Mucosa of descending colon (tissue), 3 donors: ENCODE results near the gene RPS6KC1. TPM values are rescaled to one million over a fixed set of nuclear protein-coding genes. Genes with fewer than 3 reads are reported as not detected.
"Not testable (repeated sequence)": the region's sequence is repeated elsewhere in the genome, so short reads cannot be mapped to it uniquely, and the experiment has no call there.

Experiments
- ATAC-seq: fragments of 200-7000 bp; cut with Tn5 transposase; one replicate; pipeline ENCODE4 v1.9.1; 2020; ENCODE audit warnings: mild to moderate bottlenecking, moderate library complexity
- DNase-seq, 3 donors: peaks; one replicate each; pipeline ENCODE4 v3.0.0-alpha.2; 2020
- H3K36me3 ChIP-seq: fragments of 200-600 bp; one replicate; pipeline ENCODE4 v1.8.0; 2021; ENCODE audit warnings: low read depth, mild to moderate bottlenecking
- H3K4me1 ChIP-seq: fragments of 200-600 bp; one replicate; pipeline ENCODE4 v1.8.0; 2021; ENCODE audit warnings: low read depth, mild to moderate bottlenecking
- H3K4me3 ChIP-seq: fragments of 200-600 bp; one replicate; pipeline ENCODE4 v1.8.0; 2021; ENCODE audit warnings: mild to moderate bottlenecking
- H3K9me3 ChIP-seq: fragments of 200-600 bp; one replicate; pipeline ENCODE4 v1.8.0; 2021; ENCODE audit warnings: mild to moderate bottlenecking
- intact Hi-C, 2 donors: fragments of 100-400 bp; cut with DNase I in 1 of 2; cut with micrococcal nuclease in 1 of 2; formaldehyde crosslinking; loops; one replicate each; pipeline versions ENCODE4 v1.11.0 to v1.11.1; 2022; cut with DNase I, micrococcal nuclease
- total RNA-seq, 3 donors: library from RNA; stranded (reverse); fragmentation: NEBNext Ultra II Directional in 2 of 3; extraction: Animal tissue kit (Norgen Biotek cat#: 25700) in 2 of 3; gene quantifications; one replicate each; pipeline versions ENCODE4 v1.2.1 to v1.2.4, GENCODE V29; 2021 to 2023
- TF ChIP-seq, protein P1 (sequence below): fragments of 200-600 bp; IDR thresholded peaks from one replicate; pipeline ENCODE4 v1.8.0; 2022; ENCODE audit warnings: antibody characterized with exemption, mild to moderate bottlenecking
- donor health status: DM: no; HTN: no; CAD: no; lungs with moderate emphysema.
- donor health status: DM: no; HTN: no; CAD: no.
- donor health status: DM: no; HTN: yes; CAD: no.

RPS6KC1 gene
- total RNA-seq, 3 donors from 2014 or later = 9.0 to 23.4 (median 9.2) TPM

DNA sequence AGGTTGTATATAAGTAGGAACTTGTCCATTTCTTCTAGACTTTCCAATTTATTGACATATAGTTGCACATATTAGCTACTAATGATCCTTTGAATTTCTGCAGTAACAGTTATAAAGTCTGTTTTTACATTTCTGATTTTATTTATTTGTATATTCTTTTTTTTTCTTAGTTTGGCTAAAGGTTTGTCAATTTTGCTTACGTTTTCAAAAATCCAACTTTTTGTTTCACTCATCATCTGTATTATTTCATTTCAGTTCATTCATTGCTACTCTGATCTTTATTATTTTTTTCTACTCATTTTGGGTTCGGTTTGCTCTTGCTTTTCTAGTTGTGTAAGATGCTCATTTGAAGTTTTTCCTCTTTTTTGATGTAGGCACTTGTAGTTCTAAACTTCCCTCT is 97.9 kb downstream of the RPS6KC1 start:
- H3K9me3 ChIP-seq = no peaks in the 10 kb centered on the region
- no peak overlapping the region for H3K4me3 ChIP-seq
- intact Hi-C loops = no loop called here
- no peaks in the 10 kb centered on the region for H3K36me3 ChIP-seq
- H3K4me1 ChIP-seq = no peaks in the 10 kb centered on the region
- DNase-seq = no peak
- ATAC-seq = no peak
- TF ChIP-seq, protein P1, sequence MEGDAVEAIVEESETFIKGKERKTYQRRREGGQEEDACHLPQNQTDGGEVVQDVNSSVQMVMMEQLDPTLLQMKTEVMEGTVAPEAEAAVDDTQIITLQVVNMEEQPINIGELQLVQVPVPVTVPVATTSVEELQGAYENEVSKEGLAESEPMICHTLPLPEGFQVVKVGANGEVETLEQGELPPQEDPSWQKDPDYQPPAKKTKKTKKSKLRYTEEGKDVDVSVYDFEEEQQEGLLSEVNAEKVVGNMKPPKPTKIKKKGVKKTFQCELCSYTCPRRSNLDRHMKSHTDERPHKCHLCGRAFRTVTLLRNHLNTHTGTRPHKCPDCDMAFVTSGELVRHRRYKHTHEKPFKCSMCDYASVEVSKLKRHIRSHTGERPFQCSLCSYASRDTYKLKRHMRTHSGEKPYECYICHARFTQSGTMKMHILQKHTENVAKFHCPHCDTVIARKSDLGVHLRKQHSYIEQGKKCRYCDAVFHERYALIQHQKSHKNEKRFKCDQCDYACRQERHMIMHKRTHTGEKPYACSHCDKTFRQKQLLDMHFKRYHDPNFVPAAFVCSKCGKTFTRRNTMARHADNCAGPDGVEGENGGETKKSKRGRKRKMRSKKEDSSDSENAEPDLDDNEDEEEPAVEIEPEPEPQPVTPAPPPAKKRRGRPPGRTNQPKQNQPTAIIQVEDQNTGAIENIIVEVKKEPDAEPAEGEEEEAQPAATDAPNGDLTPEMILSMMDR = no peak

DNA sequence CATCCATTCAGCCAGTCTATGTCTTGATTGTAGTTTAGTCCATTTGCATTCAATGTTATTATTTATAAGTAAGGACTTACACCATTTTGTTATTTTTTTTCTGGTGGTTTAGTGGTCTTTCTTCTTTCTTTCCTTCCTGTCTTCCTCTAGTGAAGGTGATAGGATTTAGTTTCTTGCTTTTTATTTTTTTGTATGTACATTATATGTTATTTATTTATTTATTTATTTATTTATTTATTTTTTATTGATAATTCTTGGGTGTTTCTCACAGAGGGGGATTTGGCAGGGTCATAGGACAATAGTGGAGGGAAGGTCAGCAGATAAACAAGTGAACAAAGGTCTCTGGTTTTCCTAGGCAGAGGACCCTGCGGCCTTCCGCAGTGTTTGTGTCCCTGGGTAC is 99.0 kb downstream of the RPS6KC1 start:
- H3K4me3 ChIP-seq, H3K36me3 ChIP-seq, intact Hi-C loops, DNase-seq, ATAC-seq, H3K4me1 ChIP-seq, H3K9me3 ChIP-seq: not testable (repeated sequence)

DNA sequence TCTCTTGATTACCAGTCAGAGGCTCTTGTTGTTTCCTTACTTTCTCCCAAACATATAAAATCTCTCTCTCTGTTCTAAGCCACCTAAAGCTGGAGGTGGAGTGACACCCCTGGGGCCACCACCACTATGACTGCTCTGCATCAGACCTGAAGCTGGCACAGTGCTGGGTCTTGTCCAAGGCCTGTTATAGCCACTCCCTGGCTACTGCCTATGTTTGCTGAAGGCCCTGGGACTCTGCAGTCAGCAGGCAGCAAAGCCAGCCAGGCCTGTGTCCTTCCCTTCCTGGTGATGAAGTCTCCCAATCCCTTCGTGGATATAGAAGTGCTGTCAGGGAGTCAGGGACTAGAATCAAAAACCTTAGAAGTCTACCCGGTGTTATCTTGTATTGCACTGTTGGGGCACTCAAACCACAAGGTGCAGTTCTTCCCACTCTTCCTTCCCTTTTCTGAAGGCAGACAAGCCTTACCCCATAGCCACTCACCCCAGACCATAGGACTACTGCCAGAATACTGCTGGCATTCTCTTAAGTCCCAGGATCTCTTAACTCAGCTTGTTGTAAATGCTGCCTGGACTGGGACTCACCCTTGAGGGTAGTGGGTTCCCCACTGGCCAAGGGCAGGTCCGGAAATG is 103.1 kb downstream of the RPS6KC1 start:
- TF ChIP-seq, protein P1 = no peak
- no peak overlapping the region for H3K4me3 ChIP-seq
- intact Hi-C loops = no loop called here
- H3K4me1 ChIP-seq = no peaks in the 10 kb centered on the region
- H3K36me3 ChIP-seq = no peaks in the 10 kb centered on the region
- ATAC-seq (no peak), DNase-seq (no peak)
- H3K9me3 ChIP-seq = no peaks in the 10 kb centered on the region

DNA sequence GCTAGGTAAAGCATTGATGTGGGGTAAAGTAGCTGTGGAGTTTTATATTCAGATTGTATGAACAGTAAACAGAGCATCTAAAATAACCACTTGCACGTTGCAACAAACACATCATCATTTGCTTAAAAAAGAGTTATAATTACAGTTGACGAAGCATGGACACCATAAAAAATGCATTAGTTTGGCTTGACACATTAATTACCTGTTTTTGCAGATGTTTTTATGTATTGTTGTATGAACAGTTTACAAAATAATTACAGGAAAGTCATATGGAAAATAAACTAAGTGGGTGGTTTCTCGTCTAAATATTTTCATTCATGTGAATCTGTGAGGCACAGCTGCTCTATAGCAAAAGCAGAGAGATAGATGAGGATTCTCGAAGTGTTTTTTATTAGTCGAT is 108.3 kb downstream of the RPS6KC1 start:
- ATAC-seq (no peak), DNase-seq (no peak)
- H3K4me1 ChIP-seq = no peaks in the 10 kb centered on the region
- intact Hi-C loops = no loop called here
- no peaks in the 10 kb centered on the region for H3K9me3 ChIP-seq
- TF ChIP-seq, protein P1 = no peak
- H3K4me3 ChIP-seq = no peak overlapping the region
- H3K36me3 ChIP-seq = no peaks in the 10 kb centered on the region

DNA sequence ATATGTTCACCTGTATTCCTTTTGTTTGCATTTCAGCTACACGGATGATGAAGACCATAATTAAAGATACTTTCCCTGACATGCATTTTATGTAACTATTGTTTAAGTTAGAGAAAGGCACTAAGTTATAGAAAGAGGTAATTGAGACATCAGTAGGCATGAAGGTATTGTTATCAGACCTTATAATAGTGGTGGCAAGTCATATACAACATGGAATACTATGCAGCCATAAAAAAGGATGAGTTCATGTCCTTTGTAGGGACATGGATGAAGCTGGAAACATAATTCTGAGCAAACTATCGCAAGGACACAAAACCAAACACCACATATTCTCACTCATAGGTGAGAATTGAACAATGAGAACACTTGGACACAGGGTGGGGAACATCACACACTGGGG is 109.4 kb downstream of the RPS6KC1 start:
- DNase-seq, intact Hi-C loops, H3K9me3 ChIP-seq, H3K4me1 ChIP-seq, H3K36me3 ChIP-seq, H3K4me3 ChIP-seq, ATAC-seq: not testable (repeated sequence)

DNA sequence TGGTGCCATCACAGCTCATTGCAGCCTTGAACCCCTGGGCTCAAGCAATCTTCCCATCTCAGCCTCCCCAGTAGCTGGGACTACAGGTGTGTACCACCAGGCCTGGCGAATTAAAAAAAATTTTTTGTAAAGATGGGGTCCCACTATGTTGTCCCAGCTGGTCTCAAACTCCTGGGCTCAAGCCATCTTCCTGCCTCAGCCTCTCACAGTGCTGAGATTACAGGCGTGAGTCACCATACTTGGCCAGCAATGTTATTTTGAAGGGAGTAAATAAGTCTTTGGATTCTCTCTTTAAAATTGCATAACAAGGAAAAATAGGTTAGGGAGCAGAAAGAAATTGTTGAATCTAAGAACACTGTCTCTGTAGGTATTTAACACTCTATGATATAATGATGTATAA is 111.3 kb downstream of the RPS6KC1 start:
- no peaks in the 10 kb centered on the region for H3K9me3 ChIP-seq
- intact Hi-C loops = no loop called here
- ATAC-seq (no peak), DNase-seq (no peak)
- no peaks in the 10 kb centered on the region for H3K36me3 ChIP-seq
- H3K4me3 ChIP-seq = no peak overlapping the region
- TF ChIP-seq, protein P1 = no peak
- no peaks in the 10 kb centered on the region for H3K4me1 ChIP-seq

DNA sequence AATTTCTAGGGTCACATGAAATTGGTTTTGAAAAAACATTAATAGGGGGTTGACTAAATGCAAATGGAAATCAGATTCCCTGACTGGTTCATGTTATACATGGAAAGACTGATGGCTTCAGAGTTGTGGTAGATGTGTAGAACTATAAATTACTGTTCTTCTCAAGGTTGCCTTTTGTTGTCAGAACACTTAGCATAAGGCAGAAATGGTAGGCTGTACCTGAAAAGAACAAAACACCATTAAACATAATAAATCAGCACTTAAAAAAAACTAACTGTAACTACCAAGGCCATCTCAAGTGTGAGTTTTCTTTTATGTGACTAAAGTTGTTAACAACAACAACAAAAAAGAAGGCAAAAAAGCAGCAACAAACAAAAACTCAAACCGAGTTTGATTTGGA is 111.8 kb downstream of the RPS6KC1 start:
- DNase-seq (no peak), ATAC-seq (no peak)
- TF ChIP-seq, protein P1 = no peak
- Histone ChIP-seq H3K9me3 (no peaks in the 10 kb centered on the region), H3K36me3 (no peaks in the 10 kb centered on the region), H3K4me3 (no peak overlapping the region), H3K4me1 (no peaks in the 10 kb centered on the region)
- intact Hi-C loops = no loop called here
